ACC112 (cell line): ENCODE results near the gene MRPL36.

Experiments
- H2AFZ ChIP-seq: fragments of 200-600 bp; sonication (generic); one replicate; pipeline ENCODE4 v1.6.0; 2017; ENCODE audit warnings: antibody characterized with exemption, low read length; ENCODE audit not compliant: unreplicated experiment
- H3K27ac ChIP-seq: fragments of 200-600 bp; sonication (generic); 2 replicates; pipeline ENCODE4 v1.5.1; 2014; ENCODE audit warnings: low read depth, mild to moderate bottlenecking, antibody characterized with exemption, low read length, moderate library complexity
- H3K27me3 ChIP-seq: fragments of 200-600 bp; sonication (generic); 2 replicates; pipeline ENCODE4 v1.6.1; 2014; ENCODE audit warnings: mild to moderate bottlenecking, antibody characterized with exemption, low read length, moderate library complexity, mixed read lengths; ENCODE audit not compliant: insufficient read depth
- H3K36me3 ChIP-seq: fragments of 200-600 bp; sonication (generic); 2 replicates; pipeline ENCODE4 v1.6.1; 2016; ENCODE audit warnings: mild to moderate bottlenecking, antibody characterized with exemption, low read length, moderate library complexity, mixed read lengths; ENCODE audit not compliant: insufficient read depth
- H3K4me1 ChIP-seq: fragments of 200-600 bp; sonication (generic); one replicate; pipeline ENCODE4 v1.6.1; 2016; ENCODE audit warnings: low read length, mixed read lengths; ENCODE audit not compliant: insufficient read depth, unreplicated experiment, control insufficient read depth
- H3K4me3 ChIP-seq: fragments of 200-600 bp; sonication (generic); 2 replicates; pipeline ENCODE4 v1.5.1; 2014; ENCODE audit warnings: mild to moderate bottlenecking, low read depth, low read length
- H3K79me2 ChIP-seq: fragments of 200-600 bp; sonication (generic); one replicate; pipeline ENCODE4 v1.6.0; 2016; ENCODE audit warnings: low read length; ENCODE audit not compliant: control insufficient read depth, unreplicated experiment, insufficient read depth

MRPL36 gene

DNA sequence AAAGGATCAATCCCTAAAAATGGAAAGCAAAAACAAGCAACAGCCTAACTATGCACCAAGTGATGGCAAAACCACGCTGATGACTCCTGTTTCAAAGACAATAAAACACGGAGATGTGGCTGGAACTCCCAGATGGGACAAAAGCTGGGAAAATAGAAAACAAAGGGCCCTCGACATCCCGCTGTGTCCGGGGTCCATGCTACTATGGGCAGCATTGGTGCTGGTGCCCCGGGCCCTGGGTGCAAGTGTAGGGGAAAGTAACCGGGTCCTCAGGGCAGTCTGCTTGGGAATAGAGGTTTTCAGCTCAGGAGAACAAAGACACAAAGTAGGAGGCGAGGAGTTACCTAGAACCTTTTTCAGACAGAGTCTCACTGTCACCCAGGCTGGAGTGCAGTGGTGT is 46.1 kb downstream of the MRPL36 start:
- no peaks in the 10 kb centered on the region for H3K36me3 ChIP-seq
- H3K27me3 ChIP-seq, result peaks cover 44% of the 10 kb centered on the region
- H3K79me2 ChIP-seq, result no peaks in the 10 kb centered on the region
- no peak overlapping the region for H2AFZ ChIP-seq
- no peak overlapping the region for H3K4me3 ChIP-seq
- H3K4me1 ChIP-seq, result no peaks in the 10 kb centered on the region
- H3K27ac ChIP-seq, result no peak overlapping the region

- no peaks in the 10 kb centered on the region for H3K36me3 ChIP-seq
- no peaks in the 10 kb centered on the region for H3K4me1 ChIP-seq
- peaks cover 41% of the 10 kb centered on the region for H3K27me3 ChIP-seq
- H3K79me2 ChIP-seq, result no peaks in the 10 kb centered on the region
- no peak overlapping the region for H2AFZ ChIP-seq
- H3K4me3 ChIP-seq, result no peak overlapping the region
- no peak overlapping the region for H3K27ac ChIP-seq
Observed at GRCh38 chr5:1752881-1753280, 46.8 kb downstream of the MRPL36 start.

DNA sequence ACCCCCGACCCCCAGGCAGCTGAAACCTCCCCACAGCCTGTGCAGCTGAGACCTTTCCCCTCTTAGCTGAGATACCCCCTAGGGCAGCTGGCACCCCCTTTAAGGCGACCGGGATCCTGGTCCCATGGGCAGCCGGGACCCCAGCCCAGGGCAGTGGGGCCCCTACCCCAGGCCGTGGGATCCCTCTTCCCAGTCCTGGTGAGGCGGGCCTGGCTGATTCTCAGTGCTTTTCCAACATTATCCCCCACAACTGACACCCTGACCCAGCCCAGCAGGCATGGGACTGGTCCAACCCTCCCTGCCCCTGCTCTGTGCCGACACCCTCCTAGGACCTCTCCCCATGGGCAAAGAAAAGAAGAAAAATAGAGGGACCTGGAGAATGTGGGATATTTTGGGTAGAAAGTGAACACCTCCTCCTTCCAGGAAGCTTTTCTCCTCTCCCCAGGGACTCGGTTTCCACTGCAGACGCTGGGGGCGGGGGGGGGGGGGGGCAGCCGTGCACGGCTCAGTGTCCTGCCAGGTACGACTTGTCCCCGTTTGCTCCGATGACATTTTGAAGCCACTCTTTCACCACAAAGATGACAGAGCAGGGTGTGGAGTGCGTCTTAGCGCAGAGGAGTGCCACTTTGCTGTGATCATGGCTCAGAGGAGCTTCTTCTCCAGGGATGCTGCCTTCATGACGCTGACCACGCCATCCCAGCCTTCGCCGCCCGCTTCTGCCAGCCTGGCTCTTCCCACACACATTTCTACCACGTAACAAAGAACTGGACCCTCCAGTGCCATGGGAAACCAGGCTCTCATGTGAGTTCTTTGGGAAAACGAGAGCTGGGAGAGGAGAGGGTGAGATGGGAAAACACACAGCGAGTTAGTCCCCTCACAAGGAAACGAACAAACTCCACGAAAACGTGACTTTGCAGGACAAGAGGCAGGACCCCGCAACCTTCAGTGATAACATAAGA is 47.5 kb downstream of the MRPL36 start:
- Histone ChIP-seq H3K79me2 (no peaks in the 10 kb centered on the region), H3K4me1 (no peaks in the 10 kb centered on the region), H3K27me3 (peaks cover 40% of the 10 kb centered on the region), H3K36me3 (no peaks in the 10 kb centered on the region), H3K27ac (no peak overlapping the region), H3K4me3 (no peak overlapping the region), H2AFZ (no peak overlapping the region)

DNA sequence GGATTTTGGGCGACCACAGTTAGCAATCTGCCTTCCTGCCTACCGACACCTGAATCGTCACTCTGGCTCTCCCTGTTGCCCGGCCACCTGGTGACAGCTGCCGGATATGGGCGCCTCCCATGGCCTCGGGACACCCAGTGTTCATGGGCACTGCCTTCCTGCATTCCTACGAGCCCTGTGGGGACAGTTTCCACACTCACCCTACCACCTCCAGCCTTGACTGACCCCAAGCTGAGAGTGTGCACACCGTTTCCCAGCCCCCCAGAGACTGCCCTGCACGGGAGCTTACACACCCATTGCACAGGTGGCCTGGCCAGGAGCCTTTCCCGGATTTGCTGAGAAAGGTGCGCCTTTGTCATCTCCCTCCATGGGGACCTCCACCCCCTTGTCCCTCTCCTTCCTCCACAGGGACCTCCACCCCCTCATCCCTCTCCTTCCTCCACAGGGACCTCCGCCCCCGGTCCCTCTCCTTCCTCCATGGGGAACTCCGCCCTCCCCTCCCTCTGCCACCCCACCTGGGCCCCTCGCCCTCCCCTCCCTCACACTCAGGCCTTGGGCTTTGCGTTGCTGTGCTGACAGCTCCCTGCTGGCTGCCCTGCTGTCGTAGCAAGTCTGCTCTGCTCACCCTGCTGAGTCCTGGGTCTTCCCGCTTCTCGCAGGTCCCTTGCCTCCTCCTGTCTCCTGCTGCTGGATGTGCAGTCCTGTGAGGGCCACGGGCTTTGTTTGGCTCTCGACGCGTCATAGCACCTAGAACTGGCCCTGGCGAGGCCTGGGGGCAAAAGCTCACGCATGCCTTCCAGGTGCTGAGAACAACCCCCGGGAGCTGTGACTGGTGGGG is 48.4 kb downstream of the MRPL36 start:
- H3K4me3 ChIP-seq, result no peak overlapping the region
- no peak overlapping the region for H3K27ac ChIP-seq
- H3K79me2 ChIP-seq, result no peaks in the 10 kb centered on the region
- H3K4me1 ChIP-seq, result no peaks in the 10 kb centered on the region
- no peak overlapping the region for H2AFZ ChIP-seq
- H3K27me3 ChIP-seq, result peaks cover 38% of the 10 kb centered on the region
- no peaks in the 10 kb centered on the region for H3K36me3 ChIP-seq

- H3K36me3 ChIP-seq, result no peaks in the 10 kb centered on the region
- H3K79me2 ChIP-seq, result no peaks in the 10 kb centered on the region
- no peak overlapping the region for H2AFZ ChIP-seq
- H3K27ac ChIP-seq, result no peak overlapping the region
- no peak overlapping the region for H3K4me3 ChIP-seq
- H3K27me3 ChIP-seq, result peaks cover 36% of the 10 kb centered on the region
- H3K4me1 ChIP-seq, result no peaks in the 10 kb centered on the region
Observed at GRCh38 chr5:1750469-1750868, 49.2 kb downstream of the MRPL36 start.

DNA sequence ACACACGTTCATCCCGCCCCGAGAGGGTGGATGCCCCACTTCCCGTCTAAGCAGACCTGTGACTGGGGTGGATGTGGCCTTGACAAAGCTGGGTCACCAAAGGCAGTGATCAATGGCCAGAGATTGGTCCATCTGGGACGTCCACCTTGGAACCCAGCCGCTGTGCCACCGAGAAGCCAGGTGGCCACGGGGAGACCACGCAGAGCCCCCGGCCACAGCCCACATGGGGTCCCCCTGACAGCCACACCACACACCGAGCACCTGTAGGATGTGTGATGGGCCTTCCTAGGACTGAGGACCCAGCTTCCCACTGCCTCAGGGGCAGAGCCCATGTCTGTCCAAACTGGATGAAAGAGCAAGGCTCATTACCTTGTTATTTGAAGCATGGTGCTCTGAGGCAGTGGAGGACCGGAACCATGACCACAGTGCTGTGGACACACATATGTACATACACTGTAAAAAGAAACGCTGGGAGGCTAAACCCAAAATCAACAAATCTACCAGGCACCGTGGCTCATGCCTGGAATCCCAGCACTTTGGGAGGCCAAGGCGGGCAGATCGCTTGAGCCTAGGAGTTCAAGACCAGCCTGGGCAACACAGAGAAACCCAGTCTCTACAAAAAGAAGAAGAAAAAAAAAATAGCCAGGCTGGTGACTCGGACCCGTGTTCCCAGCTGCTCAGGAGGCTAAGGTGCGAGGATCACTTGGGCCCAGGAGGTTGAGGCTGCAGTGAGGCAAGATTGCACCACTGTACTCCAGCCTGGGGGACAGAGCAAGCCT is 50.1 kb downstream of the MRPL36 start:
- Histone ChIP-seq H3K36me3 (no peaks in the 10 kb centered on the region), H3K79me2 (no peaks in the 10 kb centered on the region), H3K4me3 (no peak overlapping the region), H3K27ac (no peak overlapping the region), H3K27me3 (peaks cover 29% of the 10 kb centered on the region), H2AFZ (no peak overlapping the region), H3K4me1 (no peaks in the 10 kb centered on the region)

GRCh38 chr5:1748845-1749244 is 50.8 kb downstream of the MRPL36 start:
- Histone ChIP-seq H2AFZ (no peak overlapping the region), H3K27me3 (peaks cover 29% of the 10 kb centered on the region), H3K4me1 (no peaks in the 10 kb centered on the region), H3K27ac (no peak overlapping the region), H3K79me2 (no peaks in the 10 kb centered on the region), H3K36me3 (no peaks in the 10 kb centered on the region), H3K4me3 (no peak overlapping the region)
